CD14-positive monocyte (primary cell): ENCODE results near the gene PARK7. TPM values are rescaled to one million over a fixed set of nuclear protein-coding genes. Genes with fewer than 3 reads are reported as not detected.

ENCODE experiments used
- DNase-seq, 3 donors: peaks; one replicate each; pipeline ENCODE4 v3.0.0-alpha.2; 2011 to 2022
- H2AFZ ChIP-seq: 2 replicates; pipeline ENCODE4 v1.6.0; 2012; ENCODE audit warnings: mild to moderate bottlenecking, low read depth, low read length, inconsistent platforms; ENCODE audit not compliant: insufficient read depth, poor library complexity, severe bottlenecking
- H3K27ac ChIP-seq, 2 donors: 1 replicate in 1 of 2; 2 replicates in 1 of 2; pipeline ENCODE4 v1.5.1; 2012 to 2013; ENCODE audit warnings: low read length in 2 of 2, control low read depth in 1 of 2, inconsistent platforms in 1 of 2, low read depth in 1 of 2, mild to moderate bottlenecking in 1 of 2
- H3K27me3 ChIP-seq, 2 donors: one replicate each; pipeline versions ENCODE4 v1.6.0 to v1.6.1; 2011 to 2013; ENCODE audit warnings: low read length in 2 of 2; ENCODE audit not compliant: control insufficient read depth in 2 of 2, insufficient read depth in 2 of 2
- H3K36me3 ChIP-seq, 2 donors: replicated peaks in 1 of 2; 1 replicate in 1 of 2; 2 replicates in 1 of 2; pipeline versions ENCODE4 v1.5.1 to v1.6.1; 2012 to 2013; ENCODE audit warnings: low read length in 2 of 2, control low read depth in 1 of 2, inconsistent platforms in 1 of 2, mild to moderate bottlenecking in 1 of 2; ENCODE audit not compliant: insufficient read depth in 2 of 2, control insufficient read depth in 1 of 2
- H3K4me1 ChIP-seq, 2 donors: 1 replicate in 1 of 2; 2 replicates in 1 of 2; pipeline versions ENCODE4 v1.5.1 to v1.6.1; 2012 to 2013; ENCODE audit warnings: low read length in 2 of 2, control low read depth in 1 of 2, inconsistent platforms in 1 of 2, mild to moderate bottlenecking in 1 of 2, moderate library complexity in 1 of 2; ENCODE audit not compliant: insufficient read depth in 2 of 2, control insufficient read depth in 1 of 2
- H3K4me2 ChIP-seq: replicated peaks from 2 replicates; pipeline ENCODE3; 2012; ENCODE audit warnings: low read length, moderate library complexity, mild to moderate bottlenecking; ENCODE audit not compliant: poor library complexity, severe bottlenecking; ENCODE audit errors: extremely low read depth
- H3K4me3 ChIP-seq, 3 experiments: fragments of 200-600 bp in 1 of 3; sonication (generic) in 1 of 3; replicated peaks in 1 of 3; 1 replicate in 2 of 3; 2 replicates in 1 of 3; pipeline ENCODE4 v1.5.1; 2011 to 2013; ENCODE audit warnings: low read length in 3 of 3, mild to moderate bottlenecking in 3 of 3, control low read depth in 2 of 3, low read depth in 2 of 3, inconsistent platforms in 1 of 3, moderate library complexity in 1 of 3
- H3K79me2 ChIP-seq: 2 replicates; pipeline ENCODE4 v1.6.0; 2012; ENCODE audit warnings: mild to moderate bottlenecking, control low read depth, inconsistent platforms, low read length, moderate library complexity; ENCODE audit not compliant: insufficient read depth
- H3K9ac ChIP-seq: 2 replicates; pipeline ENCODE4 v1.6.0; 2017; ENCODE audit warnings: low read length, mild to moderate bottlenecking; ENCODE audit not compliant: insufficient read depth, poor library complexity, severe bottlenecking
- H3K9me3 ChIP-seq, 2 donors: replicated peaks in 1 of 2; 1 replicate in 1 of 2; 2 replicates in 1 of 2; pipeline versions ENCODE4 v1.5.1 to v1.6.1; 2012 to 2013; ENCODE audit warnings: low read length in 2 of 2, control low read depth in 1 of 2; ENCODE audit not compliant: control insufficient read depth in 1 of 2, insufficient read depth in 1 of 2
- H4K20me1 ChIP-seq: 2 replicates; pipeline ENCODE4 v1.6.0; 2012; ENCODE audit warnings: mild to moderate bottlenecking, low read length, control low read depth, moderate library complexity; ENCODE audit not compliant: insufficient read depth
- H3K27ac Mint-ChIP-seq, 7 donors: one replicate each; pipeline ENCODE4 v1.8.0; 2020; ENCODE audit warnings: mild to moderate bottlenecking in 7 of 7, mixed read lengths in 7 of 7, moderate library complexity in 6 of 7, inconsistent platforms in 2 of 7
- H3K27me3 Mint-ChIP-seq, 3 donors: one replicate each; pipeline ENCODE4 v1.8.0; 2021 to 2022; ENCODE audit warnings: low read depth in 3 of 3, mild to moderate bottlenecking in 3 of 3, mixed read lengths in 3 of 3, moderate library complexity in 3 of 3, inconsistent platforms in 1 of 3
- H3K36me3 Mint-ChIP-seq, 2 donors: one replicate each; pipeline ENCODE4 v1.8.0; 2020; ENCODE audit warnings: mixed read lengths in 2 of 2, inconsistent platforms in 1 of 2, mild to moderate bottlenecking in 1 of 2
- H3K4me1 Mint-ChIP-seq: one replicate; pipeline ENCODE4 v1.8.0; 2020; ENCODE audit warnings: mild to moderate bottlenecking, mixed read lengths
- H3K4me3 Mint-ChIP-seq, 2 donors: one replicate each; pipeline ENCODE4 v1.8.0; 2020; ENCODE audit warnings: mild to moderate bottlenecking in 2 of 2, mixed read lengths in 2 of 2, moderate library complexity in 1 of 2
- H3K9me3 Mint-ChIP-seq, 7 donors: one replicate each; pipeline ENCODE4 v1.8.0; 2020 to 2022; ENCODE audit warnings: mixed read lengths in 7 of 7, mild to moderate bottlenecking in 6 of 7, moderate library complexity in 6 of 7, inconsistent platforms in 2 of 7
- CTCF ChIP-seq: fragments of 200-600 bp; IDR thresholded peaks from one replicate; pipeline ENCODE4 v1.8.0; 2022; ENCODE audit warnings: antibody characterized with exemption, mild to moderate bottlenecking
- WGBS: methylation state at CpG from one replicate; pipeline ENCODE4 v1.1.5; 2013; ENCODE audit warnings: missing lambda C conversion rate; ENCODE audit not compliant: insufficient coverage; 5-methylcytosine and 5-hydroxymethylcytosine counted together
- intact Hi-C, 2 donors: fragments of 100-400 bp; cut with micrococcal nuclease; formaldehyde crosslinking; loops; one replicate each; pipeline versions ENCODE4 v1.15.0 to v1.15.1; 2023
- polyA plus RNA-seq, 3 donors: library from polyadenylated mRNA; depleted of rRNA in 1 of 3; unstranded in 2 of 3; stranded (reverse) in 1 of 3; fragments of 300-500 nt in 2 of 3; fragments of >200 nt in 1 of 3; fragmentation: Illumina TruSeq in 2 of 3; gene quantifications; 1 replicate in 2 of 3; 2 replicates in 1 of 3; pipeline ENCODE4 v1.2.3, GENCODE V29; 2012 to 2021

Gene PARK7
- polyA plus RNA-seq, 3 donors = 116 to 391 (median 353) TPM

GRCh38 chr1:7919880-7920279 lies 41.6 kb upstream of the PARK7 start:
- no peaks in the 10 kb centered on the region for H3K27me3 ChIP-seq
- H3K27ac ChIP-seq = no peak overlapping the region
- H3K27me3 Mint-ChIP-seq = peaks cover 0 to 6% (median 0%) of the 10 kb centered on the region in 3 donors
- peaks cover 4% of the 10 kb centered on the region in 2 donors for H3K36me3 Mint-ChIP-seq
- H2AFZ ChIP-seq = no peak overlapping the region
- H3K36me3 ChIP-seq = no peaks in the 10 kb centered on the region
- H3K4me3 ChIP-seq = no peak overlapping the region
- no peaks in the 10 kb centered on the region for H3K79me2 ChIP-seq
- no peaks in the 10 kb centered on the region for H4K20me1 ChIP-seq
- H3K4me3 Mint-ChIP-seq = no peak overlapping the region
- no CpG with 5 or more reads among the region's 5 CpGs for whole genome bisulfite sequencing
- H3K9me3 ChIP-seq = no peaks in the 10 kb centered on the region
- peaks cover 0 to 1% (median 0%) of the 10 kb centered on the region in 7 donors for H3K9me3 Mint-ChIP-seq
- no peak overlapping the region for H3K9ac ChIP-seq
- peaks cover 0 to 8% of the 10 kb centered on the region in 2 donors for H3K4me1 ChIP-seq
- peaks cover 10% of the 10 kb centered on the region for H3K4me1 Mint-ChIP-seq
- no peak for DNase-seq
- intact Hi-C loops = no loop called here
- no peak overlapping the region for H3K27ac Mint-ChIP-seq
- no peak overlapping the region for H3K4me2 ChIP-seq
- TF ChIP-seq CTCF = no peak

DNA sequence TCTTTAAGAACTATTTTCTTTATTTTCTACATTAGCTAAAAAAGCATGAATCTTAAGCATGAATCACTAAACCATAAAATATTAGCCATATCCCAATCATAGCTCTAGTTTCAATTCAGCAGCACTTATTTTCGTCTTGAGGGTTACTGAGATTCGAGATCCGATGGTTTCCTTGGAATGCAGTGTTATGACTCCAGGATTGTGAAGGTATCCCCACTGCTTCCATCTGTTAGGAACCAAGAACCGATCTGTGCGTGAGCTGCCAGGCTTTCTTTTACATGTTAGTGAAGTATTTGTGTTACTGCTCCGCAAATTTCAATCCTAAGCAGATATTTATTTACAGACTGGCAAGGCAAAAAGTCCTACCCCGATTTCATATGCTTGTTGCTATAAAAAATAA lies 39.7 kb upstream of the PARK7 start:
- H3K36me3 Mint-ChIP-seq = peaks cover 4% of the 10 kb centered on the region in 2 donors
- H3K27me3 ChIP-seq = no peaks in the 10 kb centered on the region
- no peak overlapping the region for H3K4me3 Mint-ChIP-seq
- no peaks in the 10 kb centered on the region for H3K79me2 ChIP-seq
- no peak overlapping the region for H3K4me2 ChIP-seq
- peaks cover 0 to 4% (median 2%) of the 10 kb centered on the region in 3 donors for H3K27me3 Mint-ChIP-seq
- WGBS = 93% methylated on average over 3 of the region's 7 CpGs
- no peak overlapping the region for H3K27ac ChIP-seq
- H3K27ac Mint-ChIP-seq = no peak overlapping the region
- H3K4me3 ChIP-seq = no peak overlapping the region
- H3K9me3 Mint-ChIP-seq = peaks cover 0 to 1% (median 0%) of the 10 kb centered on the region in 7 donors
- no peaks in the 10 kb centered on the region for H3K36me3 ChIP-seq
- H3K9me3 ChIP-seq = no peaks in the 10 kb centered on the region
- no peak for DNase-seq
- peaks cover 0 to 8% of the 10 kb centered on the region in 2 donors for H3K4me1 ChIP-seq
- no peaks in the 10 kb centered on the region for H4K20me1 ChIP-seq
- peaks cover 8% of the 10 kb centered on the region for H3K4me1 Mint-ChIP-seq
- no peak overlapping the region for H3K9ac ChIP-seq
- intact Hi-C loops = no loop called here
- H2AFZ ChIP-seq = no peak overlapping the region
- no peak for TF ChIP-seq CTCF
